ENCODE results near the gene SLC25A11.
A peak's percentile ranks its signal among the peaks of the same experiment; 100 is the strongest.

DNA sequence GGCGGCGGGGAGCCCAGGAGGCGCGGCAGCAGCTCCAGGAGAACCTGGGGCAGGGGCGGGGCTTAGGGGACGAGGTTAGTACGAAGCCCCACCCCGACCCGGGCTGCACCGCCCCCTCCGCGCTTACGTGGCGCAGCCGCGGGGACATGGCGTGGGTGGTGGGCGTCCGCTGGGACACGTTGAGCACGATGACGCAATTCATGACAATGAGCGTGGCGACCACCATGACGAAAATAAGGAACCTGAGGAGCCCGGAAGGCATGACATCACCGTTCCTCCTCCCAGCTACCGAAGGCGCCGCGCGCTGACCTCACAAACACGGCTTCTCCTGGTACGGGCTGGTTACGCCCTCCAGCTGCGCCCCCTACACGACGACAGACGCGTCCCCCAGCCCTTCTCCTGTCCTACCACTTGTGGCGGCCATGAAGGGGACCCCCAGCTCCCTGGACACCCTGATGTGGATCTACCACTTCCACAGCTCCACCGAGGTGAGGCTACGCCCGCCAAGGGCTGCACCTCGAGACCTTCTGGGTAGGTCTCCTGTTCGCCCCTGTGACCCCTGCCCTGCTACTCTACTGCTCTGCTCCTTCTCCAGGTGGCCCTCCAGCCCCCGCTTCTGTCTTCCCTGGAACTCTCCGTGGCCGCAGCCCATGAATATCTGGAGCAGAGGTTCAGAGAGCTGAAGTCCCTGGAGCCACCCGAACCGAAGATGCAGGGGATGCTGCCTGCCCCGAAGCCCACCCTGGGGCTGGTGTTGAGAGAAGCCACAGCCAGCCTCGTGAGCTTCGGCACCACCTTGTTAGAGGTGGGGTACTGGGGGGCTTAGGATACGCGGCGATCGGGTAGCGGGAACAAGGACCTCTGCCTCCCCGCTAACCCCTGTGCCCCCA is 40.3 kb downstream of the SLC25A11 start, which contains the start of gene C17orf107:
- TF ChIP-seq, protein P1, sequence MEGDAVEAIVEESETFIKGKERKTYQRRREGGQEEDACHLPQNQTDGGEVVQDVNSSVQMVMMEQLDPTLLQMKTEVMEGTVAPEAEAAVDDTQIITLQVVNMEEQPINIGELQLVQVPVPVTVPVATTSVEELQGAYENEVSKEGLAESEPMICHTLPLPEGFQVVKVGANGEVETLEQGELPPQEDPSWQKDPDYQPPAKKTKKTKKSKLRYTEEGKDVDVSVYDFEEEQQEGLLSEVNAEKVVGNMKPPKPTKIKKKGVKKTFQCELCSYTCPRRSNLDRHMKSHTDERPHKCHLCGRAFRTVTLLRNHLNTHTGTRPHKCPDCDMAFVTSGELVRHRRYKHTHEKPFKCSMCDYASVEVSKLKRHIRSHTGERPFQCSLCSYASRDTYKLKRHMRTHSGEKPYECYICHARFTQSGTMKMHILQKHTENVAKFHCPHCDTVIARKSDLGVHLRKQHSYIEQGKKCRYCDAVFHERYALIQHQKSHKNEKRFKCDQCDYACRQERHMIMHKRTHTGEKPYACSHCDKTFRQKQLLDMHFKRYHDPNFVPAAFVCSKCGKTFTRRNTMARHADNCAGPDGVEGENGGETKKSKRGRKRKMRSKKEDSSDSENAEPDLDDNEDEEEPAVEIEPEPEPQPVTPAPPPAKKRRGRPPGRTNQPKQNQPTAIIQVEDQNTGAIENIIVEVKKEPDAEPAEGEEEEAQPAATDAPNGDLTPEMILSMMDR (IDR thresholded peaks at IDR 0.05) = no peak
- TF ChIP-seq POLR2A (IDR thresholded peaks at IDR 0.05) (peak in 1 of 2 donors; percentile 9), POLR2AphosphoS5 (IDR thresholded peaks at IDR 0.05) (peak; percentile 11)

Data from gastroesophageal sphincter (tissue), 3 donors.